HEK293 (cell line): ENCODE data around the gene NTN5.

Experiments used
- CTCF ChIA-PET: fragments of 350-600 bp; formaldehyde crosslinking; extraction: SDS; loops from one replicate; lab custom pipeline; 2021; ENCODE audit warnings: antibody characterized with exemption; lab: Yijun Ruan, JAX
- POLR2A ChIA-PET: fragments of 300-600 bp; formaldehyde crosslinking; extraction: SDS; loops from one replicate; lab custom pipeline; 2020; ENCODE audit warnings: antibody characterized with exemption, inconsistent platforms; lab: Yijun Ruan, JAX
- H3K27ac ChIP-seq: fragments of 200-500 bp; sonication (Bioruptor generic); 2 replicates; pipeline ENCODE4 v1.5.1; 2014; ENCODE audit warnings: low read depth, low read length, control low read depth, inconsistent platforms; ENCODE audit errors: extremely low read depth
- H3K36me3 ChIP-seq, 2 experiments: fragments of 200-500 bp in 1 of 2; sonication (Bioruptor generic) in 1 of 2; 1 replicate in 1 of 2; 2 replicates in 1 of 2; pipeline ENCODE4 v1.5.1; 2014 to 2017; ENCODE audit warnings: inconsistent platforms in 2 of 2, low read length in 2 of 2; ENCODE audit not compliant: control insufficient read depth in 2 of 2, insufficient read depth in 1 of 2
- H3K4me1 ChIP-seq: fragments of 200-500 bp; sonication (Bioruptor generic); 2 replicates; pipeline ENCODE4 v1.5.1; 2014; ENCODE audit warnings: mild to moderate bottlenecking, low read length, inconsistent platforms; ENCODE audit not compliant: control insufficient read depth, insufficient read depth
- H3K4me3 ChIP-seq: 2 replicates; pipeline ENCODE4 v1.5.1; 2011; ENCODE audit warnings: low read depth, mild to moderate bottlenecking, control low read depth, low read length, moderate library complexity
- H3K9me3 ChIP-seq: fragments of 200-500 bp; sonication (Bioruptor generic); 2 replicates; pipeline ENCODE4 v1.5.1; 2014; ENCODE audit warnings: low read depth, low read length, inconsistent platforms; ENCODE audit not compliant: control insufficient read depth, insufficient read depth
- HOXA7 ChIP-seq: sonication (generic); formaldehyde crosslinking; IDR thresholded peaks from 2 replicates; pipeline ENCODE4 v1.8.1; 2022; ENCODE audit warnings: missing genetic modification reagents, borderline replicate concordance
- HOXC10 ChIP-seq: sonication (generic); formaldehyde crosslinking; IDR thresholded peaks from 2 replicates; pipeline ENCODE4 v1.8.1; 2023; ENCODE audit warnings: mild to moderate bottlenecking, missing genetic modification reagents
- HOXD13 ChIP-seq: sonication (generic); formaldehyde crosslinking; IDR thresholded peaks from 2 replicates; pipeline ENCODE4 v1.8.0; 2022; ENCODE audit warnings: missing genetic modification reagents, borderline replicate concordance
- MEIS1 ChIP-seq: sonication (generic); formaldehyde crosslinking; IDR thresholded peaks from 2 replicates; pipeline ENCODE4 v1.8.1; 2022; ENCODE audit warnings: missing genetic modification reagents, mild to moderate bottlenecking, borderline replicate concordance
- SCRT1 ChIP-seq: fragments of 450-650 bp; formaldehyde crosslinking; IDR thresholded peaks from 2 replicates; pipeline ENCODE4 v1.5.1; 2016; ENCODE audit warnings: missing biosample characterization, missing genetic modification characterization, borderline replicate concordance
- SCRT2 ChIP-seq: fragments of 450-650 bp; formaldehyde crosslinking; IDR thresholded peaks from 2 replicates; pipeline ENCODE4 v1.5.1; 2016; ENCODE audit warnings: missing biosample characterization, missing genetic modification characterization
- YY1 ChIP-seq: fragments of 450-650 bp; formaldehyde crosslinking; IDR thresholded peaks from 2 replicates; pipeline ENCODE4 v1.5.1; 2018; ENCODE audit warnings: missing biosample characterization, missing genetic modification characterization
- ZNF114 ChIP-seq: fragments of 450-650 bp; formaldehyde crosslinking; IDR thresholded peaks from 2 replicates; pipeline ENCODE4 v1.5.0; 2017; ENCODE audit warnings: missing biosample characterization, missing genetic modification characterization
- ZNF146 ChIP-seq: fragments of 450-650 bp; formaldehyde crosslinking; IDR thresholded peaks from 2 replicates; pipeline ENCODE4 v1.5.1; 2016; ENCODE audit warnings: missing biosample characterization, missing genetic modification characterization
- ZNF292 ChIP-seq: fragments of 450-650 bp; formaldehyde crosslinking; IDR thresholded peaks from 2 replicates; pipeline ENCODE4 v1.5.1; 2016; ENCODE audit warnings: low read depth, missing biosample characterization, missing genetic modification characterization, borderline replicate concordance
- ZNF394 ChIP-seq: fragments of 450-650 bp; formaldehyde crosslinking; IDR thresholded peaks from 2 replicates; pipeline ENCODE4 v1.5.1; 2016; ENCODE audit warnings: missing biosample characterization, missing genetic modification characterization, mild to moderate bottlenecking, moderate library complexity, borderline replicate concordance
- ZNF701 ChIP-seq: fragments of 450-650 bp; formaldehyde crosslinking; IDR thresholded peaks from 2 replicates; pipeline ENCODE4 v1.5.1; 2016; ENCODE audit warnings: missing biosample characterization, missing genetic modification characterization
- ZSCAN23 ChIP-seq: fragments of 450-650 bp; formaldehyde crosslinking; IDR thresholded peaks from 2 replicates; pipeline ENCODE4 v1.5.1; 2016; ENCODE audit warnings: missing biosample characterization, missing genetic modification characterization
- TF ChIP-seq, protein P1 (sequence below): fragments of 450-650 bp; formaldehyde crosslinking; IDR thresholded peaks from 2 replicates; pipeline ENCODE4 v1.5.1; 2016; ENCODE audit warnings: missing biosample characterization, missing genetic modification characterization
- TF ChIP-seq, protein P2 (sequence below): fragments of 450-650 bp; formaldehyde crosslinking; IDR thresholded peaks from 2 replicates; pipeline ENCODE4 v1.5.1; 2016; ENCODE audit warnings: missing biosample characterization, missing genetic modification characterization
- TF ChIP-seq, protein P3 (sequence below): fragments of 450-650 bp; formaldehyde crosslinking; IDR thresholded peaks from 2 replicates; pipeline ENCODE4 v1.5.1; 2016; ENCODE audit warnings: missing biosample characterization, missing genetic modification characterization
- TF ChIP-seq, protein P4 (sequence below): fragments of 450-650 bp; formaldehyde crosslinking; IDR thresholded peaks from 2 replicates; pipeline ENCODE4 v1.5.1; 2016; ENCODE audit warnings: missing biosample characterization, missing genetic modification characterization
- TF ChIP-seq, protein P5 (sequence below): fragments of 450-650 bp; formaldehyde crosslinking; IDR thresholded peaks from 2 replicates; pipeline ENCODE4 v1.5.1; 2017; ENCODE audit warnings: missing biosample characterization, mild to moderate bottlenecking, missing genetic modification characterization, moderate library complexity

The NTN5 gene

DNA sequence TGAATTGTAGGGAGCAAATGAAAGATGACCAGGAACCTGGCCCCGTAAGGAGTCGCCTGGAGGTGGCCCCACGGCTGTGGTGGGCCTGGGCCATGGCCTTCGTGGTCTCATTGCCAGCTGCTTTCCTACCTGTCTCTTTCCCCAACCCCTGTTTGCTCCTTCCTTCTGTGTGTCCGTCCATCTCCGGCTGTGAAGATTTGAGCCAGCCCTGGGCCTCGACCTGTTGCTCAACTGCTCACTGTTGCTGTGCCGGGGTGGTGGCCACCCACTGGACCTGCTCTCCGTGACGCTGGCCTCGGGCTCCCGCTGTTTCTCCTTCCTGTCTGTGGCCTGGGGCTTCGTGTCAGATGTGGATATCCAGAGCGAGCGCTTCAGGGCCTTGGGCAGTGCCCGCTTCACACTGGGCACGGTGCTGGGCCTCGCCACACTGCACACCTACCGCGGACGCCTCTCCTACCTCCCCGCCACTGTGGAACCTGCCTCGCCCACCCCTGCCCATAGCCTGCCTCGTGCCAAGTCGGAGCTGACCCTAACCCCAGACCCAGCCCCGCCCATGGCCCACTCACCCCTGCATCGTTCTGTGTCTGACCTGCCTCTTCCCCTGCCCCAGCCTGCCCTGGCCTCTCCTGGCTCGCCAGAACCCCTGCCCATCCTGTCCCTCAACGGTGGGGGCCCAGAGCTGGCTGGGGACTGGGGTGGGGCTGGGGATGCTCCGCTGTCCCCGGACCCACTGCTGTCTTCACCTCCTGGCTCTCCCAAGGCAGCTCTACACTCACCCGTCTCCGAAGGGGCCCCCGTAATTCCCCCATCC lies 44.1 kb downstream of the NTN5 start:
- H3K36me3 ChIP-seq = peaks cover 8 to 52% of the 10 kb centered on the region in 2 experiments; a peak in 2 of 3 replicates
- ChIA-PET CTCF (interaction anchor here (1.2 kb wide), 2 partner anchors 11 to 17 kb away, joined by 3 read pairs; partner anchors contain the start of gene CA11), POLR2A (interaction anchor here (1.7 to 8.1 kb wide), 3 partner anchors 10 to 17 kb away, joined by 5 to 97 read pairs (median 10); partner anchors contain the start of genes CA11, FAM83E, RPL18 and SPHK2)
- H3K4me3 ChIP-seq = no peak overlapping the region
- H3K4me1 ChIP-seq = peaks cover 5% of the 10 kb centered on the region
- H3K9me3 ChIP-seq = no peaks in the 10 kb centered on the region
- peak overlapping the region; percentile 37; the same call in 1 of the 2 replicates for H3K27ac ChIP-seq
- TF ChIP-seq ZNF701 (tag by site-specific recombination) (no peak), SCRT2 (tag by site-specific recombination) (peak; percentile 95), HOXD13 (CRISPR knock-in tag) (no peak), ZNF114 (tag by site-specific recombination) (no peak), ZNF394 (tag by site-specific recombination) (no peak), SCRT1 (peak; percentile 81), HOXC10 (CRISPR knock-in tag) (no peak), ZNF146 (tag by site-specific recombination) (no peak)
- TF ChIP-seq, protein P1, sequence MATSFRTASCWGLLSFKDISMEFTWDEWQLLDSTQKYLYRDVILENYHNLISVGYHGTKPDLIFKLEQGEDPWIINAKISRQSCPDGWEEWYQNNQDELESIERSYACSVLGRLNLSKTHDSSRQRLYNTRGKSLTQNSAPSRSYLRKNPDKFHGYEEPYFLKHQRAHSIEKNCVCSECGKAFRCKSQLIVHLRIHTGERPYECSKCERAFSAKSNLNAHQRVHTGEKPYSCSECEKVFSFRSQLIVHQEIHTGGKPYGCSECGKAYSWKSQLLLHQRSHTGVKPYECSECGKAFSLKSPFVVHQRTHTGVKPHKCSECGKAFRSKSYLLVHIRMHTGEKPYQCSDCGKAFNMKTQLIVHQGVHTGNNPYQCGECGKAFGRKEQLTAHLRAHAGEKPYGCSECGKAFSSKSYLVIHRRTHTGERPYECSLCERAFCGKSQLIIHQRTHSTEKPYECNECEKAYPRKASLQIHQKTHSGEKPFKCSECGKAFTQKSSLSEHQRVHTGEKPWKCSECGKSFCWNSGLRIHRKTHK (tag by site-specific recombination) = no peak
- TF ChIP-seq, protein P2, sequence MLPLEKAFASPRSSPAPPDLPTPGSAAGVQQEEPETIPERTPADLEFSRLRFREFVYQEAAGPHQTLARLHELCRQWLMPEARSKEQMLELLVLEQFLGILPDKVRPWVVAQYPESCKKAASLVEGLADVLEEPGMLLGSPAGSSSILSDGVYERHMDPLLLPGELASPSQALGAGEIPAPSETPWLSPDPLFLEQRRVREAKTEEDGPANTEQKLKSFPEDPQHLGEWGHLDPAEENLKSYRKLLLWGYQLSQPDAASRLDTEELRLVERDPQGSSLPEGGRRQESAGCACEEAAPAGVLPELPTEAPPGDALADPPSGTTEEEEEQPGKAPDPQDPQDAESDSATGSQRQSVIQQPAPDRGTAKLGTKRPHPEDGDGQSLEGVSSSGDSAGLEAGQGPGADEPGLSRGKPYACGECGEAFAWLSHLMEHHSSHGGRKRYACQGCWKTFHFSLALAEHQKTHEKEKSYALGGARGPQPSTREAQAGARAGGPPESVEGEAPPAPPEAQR (tag by site-specific recombination) = no peak
- TF ChIP-seq, protein P3, sequence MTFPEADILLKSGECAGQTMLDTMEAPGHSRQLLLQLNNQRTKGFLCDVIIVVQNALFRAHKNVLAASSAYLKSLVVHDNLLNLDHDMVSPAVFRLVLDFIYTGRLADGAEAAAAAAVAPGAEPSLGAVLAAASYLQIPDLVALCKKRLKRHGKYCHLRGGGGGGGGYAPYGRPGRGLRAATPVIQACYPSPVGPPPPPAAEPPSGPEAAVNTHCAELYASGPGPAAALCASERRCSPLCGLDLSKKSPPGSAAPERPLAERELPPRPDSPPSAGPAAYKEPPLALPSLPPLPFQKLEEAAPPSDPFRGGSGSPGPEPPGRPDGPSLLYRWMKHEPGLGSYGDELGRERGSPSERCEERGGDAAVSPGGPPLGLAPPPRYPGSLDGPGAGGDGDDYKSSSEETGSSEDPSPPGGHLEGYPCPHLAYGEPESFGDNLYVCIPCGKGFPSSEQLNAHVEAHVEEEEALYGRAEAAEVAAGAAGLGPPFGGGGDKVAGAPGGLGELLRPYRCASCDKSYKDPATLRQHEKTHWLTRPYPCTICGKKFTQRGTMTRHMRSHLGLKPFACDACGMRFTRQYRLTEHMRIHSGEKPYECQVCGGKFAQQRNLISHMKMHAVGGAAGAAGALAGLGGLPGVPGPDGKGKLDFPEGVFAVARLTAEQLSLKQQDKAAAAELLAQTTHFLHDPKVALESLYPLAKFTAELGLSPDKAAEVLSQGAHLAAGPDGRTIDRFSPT = peak; percentile 57; the same call in 1 of the 2 replicates

DNA sequence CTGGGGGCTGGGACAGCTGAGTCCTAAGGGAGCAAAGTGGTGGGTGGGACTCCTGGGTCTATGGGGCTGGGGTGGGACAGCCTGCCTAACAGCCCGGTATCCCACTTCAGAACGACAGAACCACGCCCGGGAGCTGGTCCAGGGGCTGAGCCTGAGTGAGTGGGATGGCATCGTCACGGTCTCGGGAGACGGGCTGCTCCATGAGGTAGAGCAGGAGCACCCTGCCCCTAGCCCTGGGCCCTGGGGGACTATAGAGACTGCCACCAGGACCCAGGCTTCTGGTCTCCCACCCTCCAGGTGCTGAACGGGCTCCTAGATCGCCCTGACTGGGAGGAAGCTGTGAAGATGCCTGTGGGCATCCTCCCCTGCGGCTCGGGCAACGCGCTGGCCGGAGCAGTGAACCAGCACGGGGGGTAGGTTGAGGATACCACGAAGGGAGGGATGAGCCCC lies 44.9 kb downstream of the NTN5 start:
- no peaks in the 10 kb centered on the region for H3K9me3 ChIP-seq
- H3K27ac ChIP-seq = no peak overlapping the region
- POLR2A ChIA-PET = interaction anchor here (1.7 to 8.1 kb wide), 2 partner anchors 9 to 18 kb away, joined by 5 to 97 read pairs; partner anchors contain the start of genes CA11, RPL18 and SPHK2
- no peak for TF ChIP-seq MEIS1
- TF ChIP-seq ZNF114 (tag by site-specific recombination) = no peak
- no peak for TF ChIP-seq ZNF394 (tag by site-specific recombination)
- TF ChIP-seq, protein P4, sequence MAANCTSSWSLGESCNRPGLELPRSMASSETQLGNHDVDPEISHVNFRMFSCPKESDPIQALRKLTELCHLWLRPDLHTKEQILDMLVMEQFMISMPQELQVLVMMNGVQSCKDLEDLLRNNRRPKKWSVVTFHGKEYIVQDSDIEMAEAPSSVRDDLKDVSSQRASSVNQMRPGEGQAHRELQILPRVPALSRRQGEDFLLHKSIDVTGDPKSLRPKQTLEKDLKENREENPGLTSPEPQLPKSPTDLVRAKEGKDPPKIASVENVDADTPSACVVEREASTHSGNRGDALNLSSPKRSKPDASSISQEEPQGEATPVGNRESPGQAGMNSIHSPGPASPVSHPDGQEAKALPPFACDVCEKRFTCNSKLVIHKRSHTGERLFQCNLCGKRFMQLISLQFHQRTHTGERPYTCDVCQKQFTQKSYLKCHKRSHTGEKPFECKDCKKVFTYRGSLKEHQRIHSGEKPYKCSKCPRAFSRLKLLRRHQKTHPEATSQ (tag by site-specific recombination) = no peak
- TF ChIP-seq, protein P5, sequence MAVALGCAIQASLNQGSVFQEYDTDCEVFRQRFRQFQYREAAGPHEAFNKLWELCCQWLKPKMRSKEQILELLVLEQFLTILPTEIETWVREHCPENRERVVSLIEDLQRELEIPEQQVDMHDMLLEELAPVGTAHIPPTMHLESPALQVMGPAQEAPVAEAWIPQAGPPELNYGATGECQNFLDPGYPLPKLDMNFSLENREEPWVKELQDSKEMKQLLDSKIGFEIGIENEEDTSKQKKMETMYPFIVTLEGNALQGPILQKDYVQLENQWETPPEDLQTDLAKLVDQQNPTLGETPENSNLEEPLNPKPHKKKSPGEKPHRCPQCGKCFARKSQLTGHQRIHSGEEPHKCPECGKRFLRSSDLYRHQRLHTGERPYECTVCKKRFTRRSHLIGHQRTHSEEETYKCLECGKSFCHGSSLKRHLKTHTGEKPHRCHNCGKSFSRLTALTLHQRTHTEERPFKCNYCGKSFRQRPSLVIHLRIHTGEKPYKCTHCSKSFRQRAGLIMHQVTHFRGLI (tag by site-specific recombination) = no peak
- TF ChIP-seq ZNF292 = no peak
- TF ChIP-seq YY1 = no peak
- TF ChIP-seq HOXA7 = no peak
- TF ChIP-seq ZSCAN23 (tag by site-specific recombination) = no peak
- no peak overlapping the region for H3K4me3 ChIP-seq
- H3K36me3 ChIP-seq = peaks cover 8 to 48% of the 10 kb centered on the region in 2 experiments; a peak in 2 of 3 replicates
- H3K4me1 ChIP-seq = peaks cover 10% of the 10 kb centered on the region
- CTCF ChIA-PET = interaction anchor here (1.2 to 1.4 kb wide), 2 partner anchors 9 to 12 kb away, joined by 3 read pairs; partner anchors contain the start of genes RPL18 and SPHK2
